Trophoblast cell (in vitro differentiated cells and primary cell): ENCODE results near the gene TAAR1.
"Not testable (repeated sequence)": the region's sequence is repeated elsewhere in the genome, so short reads cannot be mapped to it uniquely, and the experiment has no call there.

ENCODE experiments used
- DNase-seq, 2 donors: peaks; one replicate each; pipeline ENCODE4 v3.0.0-alpha.2; 2016
- H2AFZ ChIP-seq: 2 replicates; pipeline ENCODE4 v1.6.1; 2013; ENCODE audit warnings: low read length, moderate library complexity, mild to moderate bottlenecking; ENCODE audit not compliant: insufficient read depth, poor library complexity
- H2AK5ac ChIP-seq: 2 replicates; pipeline ENCODE4 v1.6.1; 2013; ENCODE audit warnings: mild to moderate bottlenecking, low read length
- H2BK120ac ChIP-seq: 2 replicates; pipeline ENCODE4 v1.6.1; 2013; ENCODE audit warnings: low read length, mild to moderate bottlenecking, moderate library complexity; ENCODE audit not compliant: insufficient read depth, poor library complexity
- H2BK12ac ChIP-seq: 2 replicates; pipeline ENCODE4 v1.6.1; 2013; ENCODE audit warnings: mild to moderate bottlenecking, low read length, moderate library complexity
- H2BK5ac ChIP-seq: 2 replicates; pipeline ENCODE4 v1.6.1; 2013; ENCODE audit warnings: low read length, low read depth, moderate library complexity, mild to moderate bottlenecking; ENCODE audit not compliant: poor library complexity
- H3K14ac ChIP-seq: 2 replicates; pipeline ENCODE4 v1.6.1; 2013; ENCODE audit warnings: mild to moderate bottlenecking, low read length
- H3K18ac ChIP-seq: 2 replicates; pipeline ENCODE4 v1.6.1; 2013; ENCODE audit warnings: mild to moderate bottlenecking, low read length
- H3K23ac ChIP-seq: 2 replicates; pipeline ENCODE4 v1.6.1; 2013; ENCODE audit warnings: low read length
- H3K27ac ChIP-seq: 2 replicates; pipeline ENCODE4 v1.5.1; 2013; ENCODE audit warnings: low read depth, mild to moderate bottlenecking, inconsistent platforms, low read length, moderate library complexity
- H3K27me3 ChIP-seq: 2 replicates; pipeline ENCODE4 v1.6.1; 2013; ENCODE audit warnings: inconsistent platforms, mild to moderate bottlenecking, low read length, moderate library complexity; ENCODE audit not compliant: insufficient read depth
- H3K36me3 ChIP-seq, 2 experiments: 1 replicate in 1 of 2; 2 replicates in 1 of 2; pipeline ENCODE4 v1.6.1; 2013; ENCODE audit warnings: low read length in 2 of 2, mild to moderate bottlenecking in 2 of 2, moderate library complexity in 1 of 2; ENCODE audit not compliant: insufficient read depth in 2 of 2, control insufficient read depth in 1 of 2
- H3K4ac ChIP-seq: 2 replicates; pipeline ENCODE4 v1.6.1; 2013; ENCODE audit warnings: low read depth, mild to moderate bottlenecking, low read length, moderate library complexity
- H3K4me1 ChIP-seq, 2 experiments: 1 replicate in 1 of 2; 2 replicates in 1 of 2; pipeline ENCODE4 v1.6.1; 2013; ENCODE audit warnings: low read length in 2 of 2, mild to moderate bottlenecking in 2 of 2, moderate library complexity in 1 of 2; ENCODE audit not compliant: insufficient read depth in 2 of 2, control insufficient read depth in 1 of 2
- H3K4me2 ChIP-seq: 2 replicates; pipeline ENCODE4 v1.6.1; 2013; ENCODE audit warnings: inconsistent platforms, mild to moderate bottlenecking, low read length, moderate library complexity
- H3K4me3 ChIP-seq: 2 replicates; pipeline ENCODE4 v1.5.1; 2013; ENCODE audit warnings: mild to moderate bottlenecking, low read depth, low read length, inconsistent platforms
- H3K79me1 ChIP-seq: one replicate; pipeline ENCODE4 v1.6.1; 2013; ENCODE audit warnings: low read length
- H3K79me2 ChIP-seq: 2 replicates; pipeline ENCODE4 v1.6.1; 2013; ENCODE audit warnings: low read length, mild to moderate bottlenecking; ENCODE audit not compliant: control insufficient read depth, insufficient read depth, poor library complexity
- H3K9ac ChIP-seq: 2 replicates; pipeline ENCODE4 v1.6.1; 2013; ENCODE audit warnings: mild to moderate bottlenecking, low read length
- H3K9me3 ChIP-seq: 2 replicates; pipeline ENCODE4 v1.6.1; 2013; ENCODE audit warnings: low read depth, mild to moderate bottlenecking, control low read depth, inconsistent platforms, low read length; ENCODE audit not compliant: insufficient read depth
- H4K12ac ChIP-seq: 2 replicates; pipeline ENCODE4 v1.6.1; 2013; ENCODE audit warnings: low read depth, mild to moderate bottlenecking, low read length, moderate library complexity
- H4K8ac ChIP-seq: 2 replicates; pipeline ENCODE4 v1.6.1; 2013; ENCODE audit warnings: low read depth, mild to moderate bottlenecking, low read length, moderate library complexity
- H4K91ac ChIP-seq: one replicate; pipeline ENCODE4 v1.6.1; 2013; ENCODE audit warnings: low read depth, mild to moderate bottlenecking, low read length, moderate library complexity
- WGBS: extraction: QIAGEN DNeasy Blood & Tissue Kit; methylation state at CpG from one replicate; pipeline ENCODE4 v1.1.7; 2013; ENCODE audit warnings: missing lambda C conversion rate; ENCODE audit not compliant: insufficient read length, insufficient coverage; ENCODE audit errors: extremely low coverage; 5-methylcytosine and 5-hydroxymethylcytosine counted together

TAAR1 gene

DNA sequence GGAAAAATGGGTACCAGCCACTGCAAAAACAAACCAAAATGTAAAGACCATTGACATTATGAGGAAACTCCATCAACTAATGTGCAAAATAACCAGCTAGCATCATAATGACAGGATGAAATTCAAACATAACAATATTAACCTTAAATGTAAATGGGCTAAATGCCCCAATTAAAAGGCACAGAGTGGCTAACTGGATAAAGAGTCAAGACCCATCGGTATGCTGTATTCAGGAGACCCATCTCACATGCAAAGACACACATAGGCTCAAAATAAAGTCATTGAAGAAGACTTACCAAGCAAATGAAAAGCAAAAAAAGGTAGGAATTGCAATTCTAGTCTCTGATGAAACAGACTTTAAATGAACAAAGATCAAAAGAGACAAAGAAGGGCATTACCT is 21.8 kb downstream of the TAAR1 start:
- not testable (repeated sequence) for H2BK5ac ChIP-seq, H3K4me2 ChIP-seq, H2BK12ac ChIP-seq

DNA sequence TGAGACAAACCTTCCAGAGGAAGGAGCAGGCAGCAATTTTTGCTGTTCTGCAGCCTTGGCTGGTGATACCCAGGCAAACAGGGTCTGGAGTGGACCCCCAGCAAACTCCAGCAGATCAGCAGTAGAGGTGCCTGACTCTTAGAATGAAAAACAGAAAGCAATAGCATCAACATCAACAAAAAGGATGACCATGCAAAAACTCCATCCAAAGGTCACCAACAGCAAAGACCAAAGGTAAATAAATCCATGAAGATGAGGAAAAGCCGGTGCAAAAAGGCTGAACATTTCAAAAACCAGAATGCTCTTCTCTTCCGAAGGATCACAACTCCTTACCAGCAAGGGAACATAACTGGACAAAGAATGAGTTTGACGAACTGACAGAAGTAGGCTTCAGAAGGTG is 23.1 kb downstream of the TAAR1 start:
- not testable (repeated sequence) for H4K91ac ChIP-seq, H3K79me2 ChIP-seq, H2BK12ac ChIP-seq, H4K12ac ChIP-seq, H3K4ac ChIP-seq, H3K79me1 ChIP-seq, H3K23ac ChIP-seq, H2AFZ ChIP-seq, DNase-seq, H3K9ac ChIP-seq, H3K4me2 ChIP-seq, H2BK120ac ChIP-seq, H3K27ac ChIP-seq, H3K4me1 ChIP-seq, H4K8ac ChIP-seq, H3K9me3 ChIP-seq, H3K27me3 ChIP-seq, H2BK5ac ChIP-seq, H3K36me3 ChIP-seq, H3K4me3 ChIP-seq, H2AK5ac ChIP-seq, H3K14ac ChIP-seq, H3K18ac ChIP-seq
- WGBS = no CpG with 5 or more reads among the region's 3 CpGs

More for the DNA sequence above, 21.8 kb downstream of the TAAR1 start:
- not testable (repeated sequence) for H4K91ac ChIP-seq, H3K4me3 ChIP-seq, H3K9ac ChIP-seq, H3K79me2 ChIP-seq, H3K4ac ChIP-seq, H4K12ac ChIP-seq, H2BK120ac ChIP-seq, H3K79me1 ChIP-seq, H3K23ac ChIP-seq, H3K4me1 ChIP-seq, H2AK5ac ChIP-seq, H3K14ac ChIP-seq, H3K18ac ChIP-seq, H3K9me3 ChIP-seq, H3K27ac ChIP-seq, H2AFZ ChIP-seq, DNase-seq, H3K36me3 ChIP-seq, H4K8ac ChIP-seq, H3K27me3 ChIP-seq
- WGBS = no CpG with 5 or more reads among the region's 1 CpG

DNA sequence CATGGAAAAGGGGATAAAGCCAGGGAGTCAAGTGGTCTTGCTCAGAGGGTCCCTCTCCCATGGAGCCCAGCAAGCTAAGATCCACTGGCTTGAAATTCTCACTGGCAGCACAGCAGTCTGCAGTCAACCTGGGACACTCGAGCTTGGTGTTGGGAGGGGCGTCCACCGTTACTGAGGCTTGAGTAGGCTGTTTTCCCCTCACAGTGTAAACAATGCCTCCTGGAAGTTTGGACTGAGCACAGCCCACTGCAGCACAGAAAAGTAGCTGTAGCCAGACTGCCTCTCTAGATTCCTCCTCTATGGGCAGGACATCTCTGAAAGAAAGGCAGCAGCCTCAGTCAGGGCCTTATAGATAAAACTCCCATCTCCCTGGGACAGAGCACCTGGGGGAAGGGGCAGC is 23.7 kb downstream of the TAAR1 start:
- not testable (repeated sequence) for H3K18ac ChIP-seq, H3K23ac ChIP-seq, H3K27ac ChIP-seq, H3K14ac ChIP-seq, H3K4ac ChIP-seq, H3K4me2 ChIP-seq, H2AK5ac ChIP-seq, H4K12ac ChIP-seq, H3K36me3 ChIP-seq, H3K4me1 ChIP-seq, H2BK120ac ChIP-seq, H3K9me3 ChIP-seq, H3K79me1 ChIP-seq, H4K91ac ChIP-seq, H3K4me3 ChIP-seq, H3K79me2 ChIP-seq, H3K9ac ChIP-seq, H3K27me3 ChIP-seq, H2BK5ac ChIP-seq, H2BK12ac ChIP-seq, DNase-seq, H2AFZ ChIP-seq, H4K8ac ChIP-seq
- WGBS = no CpG with 5 or more reads among the region's 3 CpGs

DNA sequence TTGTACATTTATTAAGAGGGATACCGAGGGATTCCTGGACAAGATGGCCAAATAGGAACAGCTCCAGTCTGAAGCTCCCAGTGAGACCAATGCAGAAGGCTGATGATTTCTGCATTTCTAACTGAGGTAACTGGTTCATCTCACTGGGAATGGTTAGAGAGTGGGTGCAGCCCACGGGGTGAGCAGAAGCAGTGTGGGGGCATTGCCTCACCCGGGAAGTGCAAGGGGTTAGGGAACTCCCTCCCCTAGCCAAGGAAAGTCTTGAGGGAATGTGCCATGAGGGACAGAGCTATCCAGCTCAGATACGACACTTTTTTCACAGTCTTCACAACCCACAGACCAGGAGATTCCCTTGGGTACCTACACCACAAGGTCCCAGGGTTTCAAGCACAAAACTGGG is 24.2 kb downstream of the TAAR1 start:
- no peak for DNase-seq
- H3K79me2 ChIP-seq = no peaks in the 10 kb centered on the region
- H3K23ac ChIP-seq = no peak overlapping the region
- H3K27ac ChIP-seq = no peak overlapping the region
- H3K9me3 ChIP-seq = no peaks in the 10 kb centered on the region
- WGBS = no CpG with 5 or more reads among the region's 4 CpGs
- no peaks in the 10 kb centered on the region for H3K27me3 ChIP-seq
- H2AK5ac ChIP-seq = no peak overlapping the region
- no peaks in the 10 kb centered on the region for H3K36me3 ChIP-seq
- H3K79me1 ChIP-seq = no peaks in the 10 kb centered on the region
- H3K4me1 ChIP-seq = no peaks in the 10 kb centered on the region
- H2AFZ ChIP-seq = no peak overlapping the region
- H3K14ac ChIP-seq = no peak overlapping the region
- no peak overlapping the region for H4K91ac ChIP-seq
- H3K4me3 ChIP-seq = no peak overlapping the region
- H3K4me2 ChIP-seq = no peak overlapping the region
- H3K9ac ChIP-seq = no peak overlapping the region
- no peak overlapping the region for H4K12ac ChIP-seq
- H2BK120ac ChIP-seq = no peak overlapping the region
- no peak overlapping the region for H3K18ac ChIP-seq
- H2BK5ac ChIP-seq = no peak overlapping the region
- H4K8ac ChIP-seq = no peak overlapping the region
- H3K4ac ChIP-seq = no peak overlapping the region
- H2BK12ac ChIP-seq = no peak overlapping the region
